PC-3 (cell line): ENCODE results near the gene LHFPL5.

Experiments used
- CTCF ChIP-seq: fragments of 300-600 bp; sonication (generic); conservative IDR thresholded peaks from 2 replicates; pipeline ENCODE4 v1.5.1; 2017; ENCODE audit warnings: antibody characterized with exemption, low read depth, mild to moderate bottlenecking, low read length
- EZH2 ChIP-seq: fragments of 300-600 bp; sonication (generic); IDR thresholded peaks from one replicate; pipeline ENCODE4 v1.6.1; 2017; ENCODE audit warnings: antibody characterized with exemption, mild to moderate bottlenecking, low read length; ENCODE audit not compliant: unreplicated experiment
- EZH2phosphoT487 ChIP-seq: fragments of 300-600 bp; sonication (generic); IDR thresholded peaks from 2 replicates; pipeline ENCODE4 v1.6.1; 2018; ENCODE audit warnings: mild to moderate bottlenecking, antibody characterized with exemption, low read length, borderline replicate concordance

- TF ChIP-seq CTCF (no peak), EZH2phosphoT487 (no peak), EZH2 (no peak)
Measured at GRCh38 chr6:35856250-35856649, 51.1 kb downstream of the LHFPL5 start.
